CD14-positive monocyte (primary cell): ENCODE measurements around the gene MIA2. TPM values are rescaled to one million over a fixed set of nuclear protein-coding genes. Genes with fewer than 3 reads are reported as not detected.

Experiments used
- DNase-seq, 3 donors: peaks; one replicate each; pipeline ENCODE4 v3.0.0-alpha.2; 2011 to 2022
- H2AFZ ChIP-seq: 2 replicates; pipeline ENCODE4 v1.6.0; 2012; ENCODE audit warnings: mild to moderate bottlenecking, low read depth, low read length, inconsistent platforms; ENCODE audit not compliant: insufficient read depth, poor library complexity, severe bottlenecking
- H3K27ac ChIP-seq, 2 donors: 1 replicate in 1 of 2; 2 replicates in 1 of 2; pipeline ENCODE4 v1.5.1; 2012 to 2013; ENCODE audit warnings: low read length in 2 of 2, control low read depth in 1 of 2, inconsistent platforms in 1 of 2, low read depth in 1 of 2, mild to moderate bottlenecking in 1 of 2
- H3K27me3 ChIP-seq, 2 donors: one replicate each; pipeline versions ENCODE4 v1.6.0 to v1.6.1; 2011 to 2013; ENCODE audit warnings: low read length in 2 of 2; ENCODE audit not compliant: control insufficient read depth in 2 of 2, insufficient read depth in 2 of 2
- H3K36me3 ChIP-seq, 2 donors: replicated peaks in 1 of 2; 1 replicate in 1 of 2; 2 replicates in 1 of 2; pipeline versions ENCODE4 v1.5.1 to v1.6.1; 2012 to 2013; ENCODE audit warnings: low read length in 2 of 2, control low read depth in 1 of 2, inconsistent platforms in 1 of 2, mild to moderate bottlenecking in 1 of 2; ENCODE audit not compliant: insufficient read depth in 2 of 2, control insufficient read depth in 1 of 2
- H3K4me1 ChIP-seq, 2 donors: 1 replicate in 1 of 2; 2 replicates in 1 of 2; pipeline versions ENCODE4 v1.5.1 to v1.6.1; 2012 to 2013; ENCODE audit warnings: low read length in 2 of 2, control low read depth in 1 of 2, inconsistent platforms in 1 of 2, mild to moderate bottlenecking in 1 of 2, moderate library complexity in 1 of 2; ENCODE audit not compliant: insufficient read depth in 2 of 2, control insufficient read depth in 1 of 2
- H3K4me2 ChIP-seq: replicated peaks from 2 replicates; pipeline ENCODE3; 2012; ENCODE audit warnings: low read length, moderate library complexity, mild to moderate bottlenecking; ENCODE audit not compliant: poor library complexity, severe bottlenecking; ENCODE audit errors: extremely low read depth
- H3K4me3 ChIP-seq, 3 experiments: fragments of 200-600 bp in 1 of 3; sonication (generic) in 1 of 3; replicated peaks in 1 of 3; 1 replicate in 2 of 3; 2 replicates in 1 of 3; pipeline ENCODE4 v1.5.1; 2011 to 2013; ENCODE audit warnings: low read length in 3 of 3, mild to moderate bottlenecking in 3 of 3, control low read depth in 2 of 3, low read depth in 2 of 3, inconsistent platforms in 1 of 3, moderate library complexity in 1 of 3
- H3K79me2 ChIP-seq: 2 replicates; pipeline ENCODE4 v1.6.0; 2012; ENCODE audit warnings: mild to moderate bottlenecking, control low read depth, inconsistent platforms, low read length, moderate library complexity; ENCODE audit not compliant: insufficient read depth
- H3K9ac ChIP-seq: 2 replicates; pipeline ENCODE4 v1.6.0; 2017; ENCODE audit warnings: low read length, mild to moderate bottlenecking; ENCODE audit not compliant: insufficient read depth, poor library complexity, severe bottlenecking
- H3K9me3 ChIP-seq, 2 donors: replicated peaks in 1 of 2; 1 replicate in 1 of 2; 2 replicates in 1 of 2; pipeline versions ENCODE4 v1.5.1 to v1.6.1; 2012 to 2013; ENCODE audit warnings: low read length in 2 of 2, control low read depth in 1 of 2; ENCODE audit not compliant: control insufficient read depth in 1 of 2, insufficient read depth in 1 of 2
- H4K20me1 ChIP-seq: 2 replicates; pipeline ENCODE4 v1.6.0; 2012; ENCODE audit warnings: mild to moderate bottlenecking, low read length, control low read depth, moderate library complexity; ENCODE audit not compliant: insufficient read depth
- H3K27ac Mint-ChIP-seq, 7 donors: one replicate each; pipeline ENCODE4 v1.8.0; 2020; ENCODE audit warnings: mild to moderate bottlenecking in 7 of 7, mixed read lengths in 7 of 7, moderate library complexity in 6 of 7, inconsistent platforms in 2 of 7
- H3K27me3 Mint-ChIP-seq, 3 donors: one replicate each; pipeline ENCODE4 v1.8.0; 2021 to 2022; ENCODE audit warnings: low read depth in 3 of 3, mild to moderate bottlenecking in 3 of 3, mixed read lengths in 3 of 3, moderate library complexity in 3 of 3, inconsistent platforms in 1 of 3
- H3K36me3 Mint-ChIP-seq, 2 donors: one replicate each; pipeline ENCODE4 v1.8.0; 2020; ENCODE audit warnings: mixed read lengths in 2 of 2, inconsistent platforms in 1 of 2, mild to moderate bottlenecking in 1 of 2
- H3K4me1 Mint-ChIP-seq: one replicate; pipeline ENCODE4 v1.8.0; 2020; ENCODE audit warnings: mild to moderate bottlenecking, mixed read lengths
- H3K4me3 Mint-ChIP-seq, 2 donors: one replicate each; pipeline ENCODE4 v1.8.0; 2020; ENCODE audit warnings: mild to moderate bottlenecking in 2 of 2, mixed read lengths in 2 of 2, moderate library complexity in 1 of 2
- H3K9me3 Mint-ChIP-seq, 7 donors: one replicate each; pipeline ENCODE4 v1.8.0; 2020 to 2022; ENCODE audit warnings: mixed read lengths in 7 of 7, mild to moderate bottlenecking in 6 of 7, moderate library complexity in 6 of 7, inconsistent platforms in 2 of 7
- WGBS: methylation state at CpG from one replicate; pipeline ENCODE4 v1.1.5; 2013; ENCODE audit warnings: missing lambda C conversion rate; ENCODE audit not compliant: insufficient coverage; 5-methylcytosine and 5-hydroxymethylcytosine counted together
- intact Hi-C, 2 donors: fragments of 100-400 bp; cut with micrococcal nuclease; formaldehyde crosslinking; loops; one replicate each; pipeline versions ENCODE4 v1.15.0 to v1.15.1; 2023
- polyA plus RNA-seq, 3 donors: library from polyadenylated mRNA; depleted of rRNA in 1 of 3; unstranded in 2 of 3; stranded (reverse) in 1 of 3; fragments of 300-500 nt in 2 of 3; fragments of >200 nt in 1 of 3; fragmentation: Illumina TruSeq in 2 of 3; gene quantifications; 1 replicate in 2 of 3; 2 replicates in 1 of 3; pipeline ENCODE4 v1.2.3, GENCODE V29; 2012 to 2021
- TF ChIP-seq, protein P1 (sequence below): fragments of 200-600 bp; IDR thresholded peaks from one replicate; pipeline ENCODE4 v1.8.0; 2022; ENCODE audit warnings: antibody characterized with exemption, mild to moderate bottlenecking

MIA2 gene
- polyA plus RNA-seq, 3 donors = 19.1 to 24.6 (median 20.0) TPM

DNA sequence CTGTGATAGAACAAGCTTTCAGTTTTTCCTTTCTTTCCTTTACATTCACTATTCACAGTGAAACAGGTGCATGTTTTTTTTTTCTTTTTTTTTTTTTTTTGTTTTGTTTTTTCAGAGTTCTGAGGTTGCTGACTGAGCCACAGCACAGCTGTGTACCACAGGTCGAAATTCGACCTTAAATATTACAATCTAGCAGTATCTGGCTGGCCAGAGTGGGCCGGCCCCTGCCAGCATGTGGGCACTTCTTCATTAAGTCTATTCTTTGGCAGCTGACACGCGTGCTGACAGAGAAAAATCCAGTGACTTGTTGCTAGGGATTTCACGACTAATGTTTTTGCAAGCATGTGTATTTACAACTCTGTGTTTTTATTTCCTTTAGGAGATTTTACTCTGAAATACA, 164.7 kb downstream of the MIA2 start:
- TF ChIP-seq, protein P1, sequence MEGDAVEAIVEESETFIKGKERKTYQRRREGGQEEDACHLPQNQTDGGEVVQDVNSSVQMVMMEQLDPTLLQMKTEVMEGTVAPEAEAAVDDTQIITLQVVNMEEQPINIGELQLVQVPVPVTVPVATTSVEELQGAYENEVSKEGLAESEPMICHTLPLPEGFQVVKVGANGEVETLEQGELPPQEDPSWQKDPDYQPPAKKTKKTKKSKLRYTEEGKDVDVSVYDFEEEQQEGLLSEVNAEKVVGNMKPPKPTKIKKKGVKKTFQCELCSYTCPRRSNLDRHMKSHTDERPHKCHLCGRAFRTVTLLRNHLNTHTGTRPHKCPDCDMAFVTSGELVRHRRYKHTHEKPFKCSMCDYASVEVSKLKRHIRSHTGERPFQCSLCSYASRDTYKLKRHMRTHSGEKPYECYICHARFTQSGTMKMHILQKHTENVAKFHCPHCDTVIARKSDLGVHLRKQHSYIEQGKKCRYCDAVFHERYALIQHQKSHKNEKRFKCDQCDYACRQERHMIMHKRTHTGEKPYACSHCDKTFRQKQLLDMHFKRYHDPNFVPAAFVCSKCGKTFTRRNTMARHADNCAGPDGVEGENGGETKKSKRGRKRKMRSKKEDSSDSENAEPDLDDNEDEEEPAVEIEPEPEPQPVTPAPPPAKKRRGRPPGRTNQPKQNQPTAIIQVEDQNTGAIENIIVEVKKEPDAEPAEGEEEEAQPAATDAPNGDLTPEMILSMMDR = no peak
- Histone ChIP-seq H4K20me1 (peaks cover 16% of the 10 kb centered on the region), H3K79me2 (peaks cover 3% of the 10 kb centered on the region), H3K27me3 (no peaks in the 10 kb centered on the region), H3K36me3 (peaks cover 60 to 72% of the 10 kb centered on the region in 2 donors), H3K4me2 (no peak overlapping the region), H3K9me3 (no peaks in the 10 kb centered on the region), H3K9ac (no peak overlapping the region), H2AFZ (no peak overlapping the region), H3K4me3 (no peak overlapping the region), H3K4me1 (no peaks in the 10 kb centered on the region), H3K27ac (no peak overlapping the region)
- DNase-seq = no peak
- WGBS = 91% methylated on average over 3 of the region's 6 CpGs
- no peak overlapping the region for H3K27ac Mint-ChIP-seq
- peaks cover 56 to 63% of the 10 kb centered on the region in 2 donors for H3K36me3 Mint-ChIP-seq
- no peaks in the 10 kb centered on the region for H3K4me1 Mint-ChIP-seq
- no peaks in the 10 kb centered on the region for H3K27me3 Mint-ChIP-seq
- intact Hi-C loops = no loop called here
- no peak overlapping the region for H3K4me3 Mint-ChIP-seq
- H3K9me3 Mint-ChIP-seq = peaks cover 0 to 3% (median 0%) of the 10 kb centered on the region in 7 donors

- Histone ChIP-seq H2AFZ (no peak overlapping the region), H3K4me3 (no peak overlapping the region), H3K27ac (no peak overlapping the region), H3K27me3 (no peaks in the 10 kb centered on the region), H4K20me1 (peaks cover 27% of the 10 kb centered on the region), H3K36me3 (peaks cover 0 to 3% of the 10 kb centered on the region in 2 donors), H3K79me2 (peaks cover 24% of the 10 kb centered on the region), H3K9me3 (peaks cover 0 to 12% of the 10 kb centered on the region in 2 donors), H3K4me1 (no peaks in the 10 kb centered on the region), H3K4me2 (no peak overlapping the region), H3K9ac (no peak overlapping the region)
- DNase-seq = no peak
- TF ChIP-seq, protein P1 = no peak
- H3K36me3 Mint-ChIP-seq = peaks cover 2 to 15% of the 10 kb centered on the region in 2 donors
- intact Hi-C loops = no loop called here
- no CpG with 5 or more reads among the region's 3 CpGs for WGBS
- peaks cover 6 to 17% (median 12%) of the 10 kb centered on the region in 7 donors for H3K9me3 Mint-ChIP-seq
- peaks cover 0 to 7% (median 0%) of the 10 kb centered on the region in 3 donors for H3K27me3 Mint-ChIP-seq
- H3K4me1 Mint-ChIP-seq = no peaks in the 10 kb centered on the region
- no peak overlapping the region for H3K4me3 Mint-ChIP-seq
- no peak overlapping the region for H3K27ac Mint-ChIP-seq
Measured at GRCh38 chr14:39406560-39406959, 172.8 kb downstream of the MIA2 start.
